IPS DF 19.7 (cell line): Measurements from ENCODE around the gene ISM2.
"Not testable (repeated sequence)": the region's sequence is repeated elsewhere in the genome, so short reads cannot be mapped to it uniquely, and the experiment has no call there.

Experiments
- DNase-seq: peaks from one replicate; pipeline ENCODE4 v3.0.0-alpha.2; 2013; ENCODE audit warnings: low read depth, low spot score

ISM2 gene

GRCh38 chr14:77498120-77498979 is at the start of gene ISM2:
Gene ISM2, minus strand, starts transcription at chr14:77498816. Its CDS starts 23 bp downstream, at chr14:77498793.
- no peak for DNase-seq

- DNase-seq: no peak
These were observed 49.0 kb upstream of the ISM2 start for GRCh38 chr14:77547512-77548180.

GRCh38 chr14:77545171-77545570 is 46.6 kb upstream of the ISM2 start:
- not testable (repeated sequence) for DNase-seq

- DNase-seq: no peak
These were observed 46.0 kb upstream of the ISM2 start for GRCh38 chr14:77544571-77544970.

GRCh38 chr14:77543637-77544334 is 45.2 kb upstream of the ISM2 start:
- no peak for DNase-seq

- no peak for DNase-seq
These were observed 44.6 kb upstream of the ISM2 start for GRCh38 chr14:77543240-77543551.

GRCh38 chr14:77542421-77543239 is 44.0 kb upstream of the ISM2 start:
- no peak for DNase-seq

- DNase-seq: no peak
These were observed 43.3 kb upstream of the ISM2 start for GRCh38 chr14:77541905-77542304.

GRCh38 chr14:77536951-77537350 is 38.3 kb upstream of the ISM2 start:
- DNase-seq: not testable (repeated sequence)

GRCh38 chr14:77531071-77531470 is 32.5 kb upstream of the ISM2 start:
- no peak for DNase-seq

GRCh38 chr14:77529963-77530362 is 31.3 kb upstream of the ISM2 start:
- no peak for DNase-seq

- DNase-seq: no peak
These were observed 30.6 kb upstream of the ISM2 start for GRCh38 chr14:77529213-77529612.

GRCh38 chr14:77528701-77529100 is 30.1 kb upstream of the ISM2 start:
- not testable (repeated sequence) for DNase-seq

- no peak for DNase-seq
These were observed 27.6 kb upstream of the ISM2 start for GRCh38 chr14:77526266-77526665.

- no peak for DNase-seq
These were observed 25.9 kb upstream of the ISM2 start for GRCh38 chr14:77524536-77524935.

- DNase-seq: no peak
These were observed 24.5 kb upstream of the ISM2 start for GRCh38 chr14:77523109-77523508.

GRCh38 chr14:77520555-77520954 is 21.9 kb upstream of the ISM2 start:
- DNase-seq: no peak

GRCh38 chr14:77516126-77516525 is 17.5 kb upstream of the ISM2 start:
- no peak for DNase-seq

GRCh38 chr14:77511486-77512162 is 13.0 kb upstream of the ISM2 start:
- DNase-seq: no peak

- DNase-seq: no peak
These were observed 10.8 kb upstream of the ISM2 start for GRCh38 chr14:77509366-77509765.

- no peak for DNase-seq
These were observed 10.3 kb upstream of the ISM2 start for GRCh38 chr14:77508876-77509275.
